Lower leg skin (tissue), 4 donors: ENCODE data around the gene ACOXL. TPM values are rescaled to one million over a fixed set of nuclear protein-coding genes. Genes with fewer than 3 reads are reported as not detected.
"Not testable (repeated sequence)": the region's sequence is repeated elsewhere in the genome, so short reads cannot be mapped to it uniquely, and the experiment has no call there.

Experiments
- DNase-seq, 2 donors: peaks; one replicate each; pipeline ENCODE4 v3.0.0-alpha.2; 2019; ENCODE audit warnings: low spot score in 2 of 2
- H3K4me3 ChIP-seq: fragments of 200-600 bp; sonication (generic); 2 replicates; pipeline ENCODE4 v1.5.1; 2017; ENCODE audit warnings: mild to moderate bottlenecking, low read depth; ENCODE audit not compliant: poor library complexity, severe bottlenecking
- CTCF ChIP-seq, 3 donors: fragments of 450-650 bp; IDR thresholded peaks; one replicate each; pipeline ENCODE4 v1.5.1; 2016; ENCODE audit warnings: antibody characterized with exemption in 3 of 3, mild to moderate bottlenecking in 3 of 3, moderate library complexity in 2 of 3
- POLR2A ChIP-seq, 2 donors: fragments of 450-650 bp; IDR thresholded peaks; one replicate each; pipeline ENCODE4 v1.6.1; 2016 to 2017; ENCODE audit warnings: antibody characterized with exemption in 2 of 2, mild to moderate bottlenecking in 1 of 2, moderate library complexity in 1 of 2
- WGBS, 2 donors: methylation state at CpG; one replicate each; pipeline ENCODE4 v1.1.5; 2018; 5-methylcytosine and 5-hydroxymethylcytosine counted together
- intact Hi-C: fragments of 100-400 bp; cut with DNase I; formaldehyde crosslinking; loops from one replicate; pipeline ENCODE4 v1.15.0; 2023; ENCODE audit warnings: low total_unique reads
- total RNA-seq, 4 donors: library from RNA; depleted of rRNA; stranded (reverse); fragments of >200 nt; gene quantifications; one replicate each; pipeline ENCODE4 v1.1.0, GENCODE V29; 2016

ACOXL gene
- total RNA-seq, 4 donors from 2014 or later = not detected

GRCh38 chr2:110957293-110957692, 224.9 kb downstream of the ACOXL start:
- DNase-seq = no peak
- no peak overlapping the region for H3K4me3 ChIP-seq
- intact Hi-C loops = no loop called here
- TF ChIP-seq POLR2A (IDR thresholded peaks at IDR 0.05) (no peak), CTCF (IDR thresholded peaks at IDR 0.05) (no peak)
- 55 to 68% methylated on average over 5 of the region's 5 CpGs for WGBS, 2 donors

- no peak for TF ChIP-seq POLR2A (IDR thresholded peaks at IDR 0.05)
- TF ChIP-seq CTCF (IDR thresholded peaks at IDR 0.05) = no peak
- 85 to 91% methylated on average over 6 of the region's 6 CpGs for WGBS, 2 donors
- intact Hi-C loops = no loop called here
- no peak for DNase-seq
- H3K4me3 ChIP-seq = no peak overlapping the region
Observed at GRCh38 chr2:110958346-110959119, 226.2 kb downstream of the ACOXL start.

GRCh38 chr2:110959198-110959597, 226.8 kb downstream of the ACOXL start:
- intact Hi-C loops = no loop called here
- WGBS, 2 donors = 54 to 70% methylated on average over 7 of the region's 7 CpGs
- no peak for DNase-seq
- H3K4me3 ChIP-seq = no peak overlapping the region
- TF ChIP-seq POLR2A (IDR thresholded peaks at IDR 0.05) (no peak), CTCF (IDR thresholded peaks at IDR 0.05) (no peak)

- intact Hi-C loops = no loop called here
- no peak overlapping the region for H3K4me3 ChIP-seq
- WGBS, 2 donors = 76 to 81% methylated on average over 10 of the region's 10 CpGs
- TF ChIP-seq CTCF (IDR thresholded peaks at IDR 0.05) = no peak
- TF ChIP-seq POLR2A (IDR thresholded peaks at IDR 0.05) = no peak
- no peak for DNase-seq
Observed at GRCh38 chr2:110960281-110960680, 227.9 kb downstream of the ACOXL start.

GRCh38 chr2:110960954-110961353, 228.6 kb downstream of the ACOXL start:
- no peak overlapping the region for H3K4me3 ChIP-seq
- no peak for DNase-seq
- intact Hi-C loops = no loop called here
- 71 to 79% methylated on average over 2 of the region's 2 CpGs for WGBS, 2 donors
- TF ChIP-seq POLR2A (IDR thresholded peaks at IDR 0.05) = no peak

GRCh38 chr2:110961643-110962042, 229.3 kb downstream of the ACOXL start:
- H3K4me3 ChIP-seq, DNase-seq, intact Hi-C loops: not testable (repeated sequence)
- WGBS, 2 donors = 86% methylated on average over 3 of the region's 3 CpGs

- intact Hi-C loops = no loop called here
- 82 to 83% methylated on average over 2 of the region's 2 CpGs for WGBS, 2 donors
- TF ChIP-seq POLR2A (IDR thresholded peaks at IDR 0.05) (no peak), CTCF (IDR thresholded peaks at IDR 0.05) (no peak)
- H3K4me3 ChIP-seq = no peak overlapping the region
- DNase-seq = no peak
Observed at GRCh38 chr2:110969696-110970095, 237.3 kb downstream of the ACOXL start.
